ENCODE measurements around the gene CAPN13.

The CAPN13 gene

DNA sequence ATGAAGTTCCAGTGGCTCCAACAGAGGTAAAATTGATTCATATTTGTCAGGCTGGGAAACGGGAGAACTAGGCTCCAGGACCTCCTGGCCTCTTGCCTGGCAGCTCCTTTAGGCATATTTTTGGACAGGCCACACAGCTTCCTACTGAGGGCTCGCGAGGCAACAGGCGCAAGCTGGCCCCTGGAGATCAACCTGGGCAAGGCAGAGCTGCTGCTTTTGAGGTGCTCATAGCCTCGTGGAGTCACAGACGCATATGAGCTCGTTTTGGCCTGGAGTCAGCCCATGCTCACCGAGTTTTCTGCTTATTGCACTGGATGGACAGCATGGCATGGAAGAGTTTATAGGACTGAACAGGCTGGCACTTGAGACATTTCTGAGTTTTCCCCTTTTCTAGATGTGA is 97.7 kb downstream of the CAPN13 start:
- no peaks in the 10 kb centered on the region for H3K27me3 ChIP-seq (ENCODE audit: insufficient read depth, low read depth)
- no peaks in the 10 kb centered on the region for H4K20me1 ChIP-seq (ENCODE audit: insufficient read depth)
- H3K27ac ChIP-seq: no peak overlapping the region
- H3K4me2 ChIP-seq: no peak overlapping the region
- no peaks in the 10 kb centered on the region for H3K79me2 ChIP-seq (ENCODE audit: insufficient read depth, low read depth)
- TF ChIP-seq, protein P1, sequence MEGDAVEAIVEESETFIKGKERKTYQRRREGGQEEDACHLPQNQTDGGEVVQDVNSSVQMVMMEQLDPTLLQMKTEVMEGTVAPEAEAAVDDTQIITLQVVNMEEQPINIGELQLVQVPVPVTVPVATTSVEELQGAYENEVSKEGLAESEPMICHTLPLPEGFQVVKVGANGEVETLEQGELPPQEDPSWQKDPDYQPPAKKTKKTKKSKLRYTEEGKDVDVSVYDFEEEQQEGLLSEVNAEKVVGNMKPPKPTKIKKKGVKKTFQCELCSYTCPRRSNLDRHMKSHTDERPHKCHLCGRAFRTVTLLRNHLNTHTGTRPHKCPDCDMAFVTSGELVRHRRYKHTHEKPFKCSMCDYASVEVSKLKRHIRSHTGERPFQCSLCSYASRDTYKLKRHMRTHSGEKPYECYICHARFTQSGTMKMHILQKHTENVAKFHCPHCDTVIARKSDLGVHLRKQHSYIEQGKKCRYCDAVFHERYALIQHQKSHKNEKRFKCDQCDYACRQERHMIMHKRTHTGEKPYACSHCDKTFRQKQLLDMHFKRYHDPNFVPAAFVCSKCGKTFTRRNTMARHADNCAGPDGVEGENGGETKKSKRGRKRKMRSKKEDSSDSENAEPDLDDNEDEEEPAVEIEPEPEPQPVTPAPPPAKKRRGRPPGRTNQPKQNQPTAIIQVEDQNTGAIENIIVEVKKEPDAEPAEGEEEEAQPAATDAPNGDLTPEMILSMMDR (conservative IDR thresholded peaks at IDR 0.05; ENCODE audit: low read depth, low read length): no peak
- H3K4me3 ChIP-seq (IDR thresholded peaks at IDR 0.05; ENCODE audit: insufficient read depth, low read depth, low read length): no peak overlapping the region
- H3K4me1 ChIP-seq (ENCODE audit: low read depth, poor library complexity, severe bottlenecking): peaks cover 7% of the 10 kb centered on the region
- no peak overlapping the region for H2AFZ ChIP-seq (ENCODE audit: low read depth)
- no peaks in the 10 kb centered on the region for H3K36me3 ChIP-seq (ENCODE audit: insufficient read depth)
- no peak overlapping the region for H3K9ac ChIP-seq

DNA sequence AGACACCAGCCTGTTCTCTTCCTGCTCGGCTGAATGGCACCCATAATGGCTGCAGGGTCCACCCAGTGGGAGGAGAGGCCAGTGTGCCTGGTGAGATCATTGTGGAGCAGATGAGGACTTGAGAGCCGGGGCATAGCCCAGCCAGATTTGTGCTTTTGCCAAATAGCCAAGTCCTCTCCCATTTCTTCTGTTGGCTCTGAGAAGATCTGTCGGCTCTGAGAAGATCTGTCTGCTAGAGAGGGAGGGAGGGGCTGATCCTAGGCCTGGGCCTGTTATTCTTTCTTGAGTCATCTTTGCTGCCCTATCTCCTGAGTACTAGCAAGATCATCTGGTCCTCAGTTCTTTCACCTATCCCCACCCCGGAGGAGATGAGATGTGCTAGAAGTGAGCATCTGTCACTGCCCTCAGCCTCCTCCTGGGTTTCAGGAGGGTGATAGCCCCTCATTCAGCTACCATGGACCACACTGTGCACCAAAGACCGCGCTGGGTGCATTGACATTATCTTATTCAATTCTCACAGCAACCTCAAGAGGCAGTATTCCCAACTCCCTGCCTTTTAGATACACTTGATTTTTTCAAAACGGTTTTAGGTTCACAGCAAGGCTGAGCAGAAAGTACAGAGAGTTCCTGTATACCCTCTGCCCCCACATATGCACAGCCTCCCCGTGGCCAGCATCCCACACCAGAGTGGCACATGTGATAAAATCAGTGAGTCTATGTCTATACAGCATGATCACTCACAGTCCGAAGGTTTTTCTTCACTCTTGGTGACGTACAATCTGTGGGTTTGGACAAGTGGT is 98.6 kb downstream of the CAPN13 start:
- TF ChIP-seq, protein P1 (conservative IDR thresholded peaks at IDR 0.05; ENCODE audit: low read depth, low read length): peak; percentile 60
- Histone ChIP-seq H4K20me1 (ENCODE audit: insufficient read depth) (no peaks in the 10 kb centered on the region), H3K27me3 (ENCODE audit: insufficient read depth, low read depth) (no peaks in the 10 kb centered on the region), H3K4me1 (ENCODE audit: low read depth, poor library complexity, severe bottlenecking) (no peaks in the 10 kb centered on the region), H3K36me3 (ENCODE audit: insufficient read depth) (no peaks in the 10 kb centered on the region), H3K4me2 (no peak overlapping the region), H3K27ac (no peak overlapping the region), H3K9ac (no peak overlapping the region), H2AFZ (ENCODE audit: low read depth) (no peak overlapping the region), H3K4me3 (IDR thresholded peaks at IDR 0.05; ENCODE audit: insufficient read depth, low read depth, low read length) (no peak overlapping the region), H3K79me2 (ENCODE audit: insufficient read depth, low read depth) (no peaks in the 10 kb centered on the region)

DNA sequence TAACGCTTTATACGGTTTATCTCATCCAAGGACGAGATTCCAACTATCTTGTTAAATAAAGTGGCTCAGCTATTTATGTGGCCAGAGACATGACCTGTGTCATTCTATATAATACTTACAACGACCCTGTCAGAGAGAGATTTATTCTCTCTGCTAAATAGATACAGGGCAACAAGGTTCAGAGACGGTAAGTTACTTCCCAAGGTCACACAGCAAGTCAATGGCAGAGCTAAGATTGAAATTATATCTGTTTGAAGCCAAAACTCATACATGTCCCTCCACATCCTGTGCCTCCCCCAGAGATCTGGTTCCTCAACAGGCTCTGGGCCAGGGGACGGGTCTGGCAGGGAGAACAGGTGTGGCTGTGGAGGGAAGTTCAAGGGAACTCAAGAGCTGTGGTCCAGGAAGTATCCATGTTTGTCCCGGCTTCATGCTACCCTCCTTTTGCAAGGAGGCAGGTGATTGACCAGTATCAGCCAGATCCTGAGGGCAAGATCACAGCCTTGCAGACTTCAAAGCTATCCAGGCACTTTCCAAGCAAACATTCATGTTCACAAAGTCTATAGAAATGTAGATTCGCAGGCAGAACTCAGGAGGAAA is 99.8 kb downstream of the CAPN13 start:
- Histone ChIP-seq H3K27ac (no peak overlapping the region), H3K79me2 (ENCODE audit: insufficient read depth, low read depth) (no peaks in the 10 kb centered on the region), H4K20me1 (ENCODE audit: insufficient read depth) (no peaks in the 10 kb centered on the region), H3K4me2 (no peak overlapping the region), H3K9ac (no peak overlapping the region), H3K27me3 (ENCODE audit: insufficient read depth, low read depth) (no peaks in the 10 kb centered on the region), H3K4me3 (IDR thresholded peaks at IDR 0.05; ENCODE audit: insufficient read depth, low read depth, low read length) (no peak overlapping the region), H3K4me1 (ENCODE audit: low read depth, poor library complexity, severe bottlenecking) (no peaks in the 10 kb centered on the region), H3K36me3 (ENCODE audit: insufficient read depth) (no peaks in the 10 kb centered on the region), H2AFZ (ENCODE audit: low read depth) (peak overlapping the region; percentile 16; the same call in 1 of the 2 replicates)
- TF ChIP-seq, protein P1 (conservative IDR thresholded peaks at IDR 0.05; ENCODE audit: low read depth, low read length): peak; percentile 28; the same call in 1 of the 2 replicates

DNA sequence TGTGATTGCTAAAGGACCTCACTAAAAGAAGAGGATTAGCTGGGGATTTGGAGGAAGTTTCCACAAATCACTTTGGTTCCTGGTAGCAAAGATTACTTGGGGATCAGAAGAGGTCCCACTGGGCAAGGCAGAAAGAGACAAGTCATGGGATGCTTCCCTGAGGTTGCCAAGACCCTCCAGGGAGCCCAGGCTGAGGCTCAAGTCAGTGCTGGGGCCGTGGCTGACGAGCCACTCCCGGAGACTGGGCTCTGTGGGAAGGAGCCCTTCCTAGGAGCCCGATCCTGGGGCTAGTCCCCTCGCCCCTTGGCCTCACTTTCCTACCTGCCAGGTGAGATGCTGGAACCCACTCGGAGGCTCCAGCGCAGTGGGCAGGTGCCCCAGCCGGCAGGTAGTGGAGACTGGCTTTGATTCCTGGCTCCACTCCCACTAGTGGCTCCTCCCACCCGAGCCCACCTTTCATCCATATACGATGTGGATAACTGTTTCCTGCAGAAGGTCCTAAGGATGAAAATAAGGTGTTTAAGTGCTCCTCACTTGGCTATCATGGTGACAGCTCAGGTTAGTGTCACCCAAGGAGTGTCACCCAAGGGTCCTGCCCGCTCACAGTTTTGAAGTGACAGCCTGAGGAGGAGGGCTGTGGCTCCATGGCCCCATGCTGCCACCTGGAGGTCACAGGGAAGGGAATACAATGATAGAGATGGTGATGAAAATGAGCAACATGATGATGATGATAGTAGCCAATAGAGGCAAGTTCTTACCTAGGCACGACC is 100.5 kb downstream of the CAPN13 start:
- Histone ChIP-seq H3K27me3 (ENCODE audit: insufficient read depth, low read depth) (no peaks in the 10 kb centered on the region), H2AFZ (ENCODE audit: low read depth) (peak overlapping the region; percentile 16; the same call in 1 of the 2 replicates), H3K36me3 (ENCODE audit: insufficient read depth) (no peaks in the 10 kb centered on the region), H3K79me2 (ENCODE audit: insufficient read depth, low read depth) (no peaks in the 10 kb centered on the region), H3K27ac (no peak overlapping the region), H3K4me3 (IDR thresholded peaks at IDR 0.05; ENCODE audit: insufficient read depth, low read depth, low read length) (no peak overlapping the region), H3K4me2 (no peak overlapping the region), H3K4me1 (ENCODE audit: low read depth, poor library complexity, severe bottlenecking) (no peaks in the 10 kb centered on the region), H3K9ac (no peak overlapping the region), H4K20me1 (ENCODE audit: insufficient read depth) (no peaks in the 10 kb centered on the region)
- TF ChIP-seq, protein P1 (conservative IDR thresholded peaks at IDR 0.05; ENCODE audit: low read depth, low read length): peak; percentile 92

Data from KMS-11 (cell line).